Prostate gland (tissue), 2 donors: Measurements from ENCODE around the gene FAM163B. TPM values are rescaled to one million over a fixed set of nuclear protein-coding genes. Genes with fewer than 3 reads are reported as not detected.

Experiments used
- DNase-seq: peaks from one replicate; pipeline ENCODE4 v3.0.0-alpha.2; 2019; ENCODE audit warnings: low spot score
- H3K27ac ChIP-seq, 2 donors: fragments of 200-600 bp; sonication (generic); 2 replicates each; pipeline ENCODE4 v1.5.1; 2017 to 2019
- H3K27me3 ChIP-seq: fragments of 200-600 bp; sonication (generic); replicated peaks from 2 replicates; pipeline ENCODE4 v1.5.1; 2019; ENCODE audit not compliant: insufficient read depth
- H3K36me3 ChIP-seq, 2 donors: fragments of 200-600 bp; sonication (generic); 1 replicate in 1 of 2; 2 replicates in 1 of 2; pipeline versions ENCODE4 v1.5.1 to v1.8.1; 2017 to 2019
- H3K4me1 ChIP-seq: fragments of 200-600 bp; sonication (generic); replicated peaks from 2 replicates; pipeline ENCODE4 v1.5.1; 2019
- H3K4me3 ChIP-seq, 2 donors: fragments of 200-600 bp; sonication (generic); 2 replicates each; pipeline ENCODE4 v1.5.1; 2017 to 2019
- H3K9me3 ChIP-seq: fragments of 200-600 bp; sonication (generic); 2 replicates; pipeline ENCODE4 v1.5.1; 2017
- CTCF ChIP-seq, 4 experiments: fragments of 200-600 bp in 2 of 4; fragments of 450-650 bp in 2 of 4; sonication (generic) in 2 of 4; IDR thresholded peaks; 1 replicate in 3 of 4; 2 replicates in 1 of 4; pipeline ENCODE4 v1.5.1; 2016 to 2019; ENCODE audit warnings: antibody characterized with exemption in 4 of 4, mild to moderate bottlenecking in 2 of 4, moderate library complexity in 2 of 4
- POLR2A ChIP-seq: fragments of 450-650 bp; IDR thresholded peaks from one replicate; pipeline ENCODE4 v1.6.1; 2016; ENCODE audit warnings: antibody characterized with exemption, mild to moderate bottlenecking
- POLR2AphosphoS5 ChIP-seq: sonication (generic); formaldehyde crosslinking; IDR thresholded peaks from one replicate; pipeline ENCODE4 v1.6.1; 2017; ENCODE audit warnings: antibody characterized with exemption
- WGBS: methylation state at CpG from one replicate; pipeline ENCODE4 v1.1.5; 2018; 5-methylcytosine and 5-hydroxymethylcytosine counted together
- intact Hi-C: fragments of 100-400 bp; cut with DNase I; formaldehyde crosslinking; loops from one replicate; pipeline ENCODE4 v1.14.2; 2022
- total RNA-seq, 2 donors: library from RNA; depleted of rRNA; stranded (reverse); fragments of >200 nt; gene quantifications; one replicate each; pipeline ENCODE4 v1.1.0, GENCODE V29; 2016

FAM163B gene
- total RNA-seq, 2 donors from 2014 or later = 0.85 TPM; not detected in 1

GRCh38 chr9:133587051-133587450, 22.1 kb downstream of the FAM163B start:
- H3K27me3 ChIP-seq = no peaks in the 10 kb centered on the region

GRCh38 chr9:133585481-133586351, 23.5 kb downstream of the FAM163B start:
- Histone ChIP-seq H3K9me3 (no peaks in the 10 kb centered on the region), H3K27ac (no peak overlapping the region), H3K27me3 (no peaks in the 10 kb centered on the region), H3K4me1 (peaks cover 12% of the 10 kb centered on the region), H3K36me3 (no peaks in the 10 kb centered on the region), H3K4me3 (no peak overlapping the region)
- TF ChIP-seq POLR2AphosphoS5 = no peak
- no peak for TF ChIP-seq CTCF (IDR thresholded peaks at IDR 0.05)
- no peak for TF ChIP-seq POLR2A
- WGBS = 38% methylated on average over 39 of the region's 43 CpGs
- intact Hi-C loops = loop anchor here (2.0 kb wide), 1 partner anchor 49 kb away; no protein-coding TSS in a partner anchor
- DNase-seq = no peak

More at GRCh38 chr9:133587051-133587450, 22.1 kb downstream of the FAM163B start:
- Histone ChIP-seq H3K4me3 (no peak overlapping the region), H3K27ac (no peak overlapping the region), H3K36me3 (no peaks in the 10 kb centered on the region), H3K4me1 (peaks cover 12% of the 10 kb centered on the region), H3K9me3 (no peaks in the 10 kb centered on the region)
- intact Hi-C loops = no loop called here
- TF ChIP-seq CTCF (IDR thresholded peaks at IDR 0.05) (no peak), POLR2A (no peak), POLR2AphosphoS5 (no peak)
- no peak for DNase-seq
- 83% methylated on average over 8 of the region's 8 CpGs for WGBS

GRCh38 chr9:133584559-133585476, 24.4 kb downstream of the FAM163B start:
- Histone ChIP-seq H3K9me3 (no peaks in the 10 kb centered on the region), H3K36me3 (no peaks in the 10 kb centered on the region), H3K27me3 (no peaks in the 10 kb centered on the region), H3K4me1 (peaks cover 12% of the 10 kb centered on the region), H3K4me3 (no peak overlapping the region), H3K27ac (no peak overlapping the region)
- WGBS = 7% methylated on average over 28 of the region's 28 CpGs
- TF ChIP-seq POLR2AphosphoS5 (peak; percentile 36), CTCF (IDR thresholded peaks at IDR 0.05) (no peak)
- intact Hi-C loops = loop anchor here (2.0 kb wide), 1 partner anchor 48 kb away; no protein-coding TSS in a partner anchor
- peak; percentile 34 for DNase-seq

GRCh38 chr9:133584167-133584558, 25.0 kb downstream of the FAM163B start:
- no peaks in the 10 kb centered on the region for H3K36me3 ChIP-seq
- no peak overlapping the region for H3K4me3 ChIP-seq
- TF ChIP-seq POLR2AphosphoS5 = no peak
- no peak for TF ChIP-seq CTCF (IDR thresholded peaks at IDR 0.05)
- DNase-seq = no peak
- H3K9me3 ChIP-seq = no peaks in the 10 kb centered on the region
- no peak overlapping the region for H3K27ac ChIP-seq
- H3K4me1 ChIP-seq = peaks cover 12% of the 10 kb centered on the region
- intact Hi-C loops = loop anchor here (2.0 kb wide), 1 partner anchor 47 kb away; no protein-coding TSS in a partner anchor
- WGBS = 76% methylated on average over 5 of the region's 5 CpGs
- no peaks in the 10 kb centered on the region for H3K27me3 ChIP-seq
